22Rv1 (cell line): Measurements from ENCODE around the gene WDSUB1.

Experiments used
- CTCF ChIP-seq: fragments of 450-650 bp; IDR thresholded peaks from 2 replicates; pipeline ENCODE4 v1.5.1; 2017; ENCODE audit warnings: mild to moderate bottlenecking
- ZFX ChIP-seq: fragments of 450-650 bp; IDR thresholded peaks from 2 replicates; pipeline ENCODE4 v1.6.1; 2017; ENCODE audit warnings: antibody characterized with exemption, borderline replicate concordance

- TF ChIP-seq CTCF (no peak), ZFX (no peak)
Observed at GRCh38 chr2:159246325-159246988, 40.0 kb downstream of the WDSUB1 start.
